Measurements from ENCODE around the gene LGALS3. TPM values are rescaled to one million over a fixed set of nuclear protein-coding genes. Genes with fewer than 3 reads are reported as not detected.

LGALS3 gene
- total RNA-seq (2022; extraction: Qiagen RNA extraction; ENCODE audit: low read depth): 150 to 195 TPM (median 179 TPM) in 5 replicates

GRCh38 chr14:55129086-55129427, at the start of gene LGALS3:
TSS of gene LGALS3 (plus strand) at chr14:55129252. CDS start at chr14:55137374, 8,122 bp downstream.

GRCh38 chr14:55191203-55192053, 62.4 kb downstream of the LGALS3 start, which contains the start of gene DLGAP5:
TSS of gene DLGAP5 (minus strand) at chr14:55191585. CDS start at chr14:55189179, 2,406 bp downstream.

Other genes starting within 250 kb of the LGALS3 start
- gene GCH1, start 226.4 kb upstream of the LGALS3 start, total RNA-seq (2022; extraction: Qiagen RNA extraction; ENCODE audit: low read depth): 1.8 to 3.8 TPM (median 3.4 TPM) in 5 replicates
- 7.7 to 13.5 TPM (median 12.8 TPM) in 5 replicates for gene WDHD1, start 102.2 kb upstream of the LGALS3 start, total RNA-seq (2022; extraction: Qiagen RNA extraction; ENCODE audit: low read depth)
- gene SOCS4, start 102.0 kb upstream of the LGALS3 start, total RNA-seq (2022; extraction: Qiagen RNA extraction; ENCODE audit: low read depth): 4.6 to 9.7 TPM (median 9.1 TPM) in 5 replicates
- gene MAPK1IP1L, start 77.6 kb upstream of the LGALS3 start, total RNA-seq (2022; extraction: Qiagen RNA extraction; ENCODE audit: low read depth): 103 to 120 TPM (median 114 TPM) in 5 replicates
- 19.2 to 42.0 TPM (median 33.7 TPM) in 5 replicates for gene DLGAP5, start 62.3 kb downstream of the LGALS3 start, total RNA-seq (2022; extraction: Qiagen RNA extraction; ENCODE audit: low read depth)
- 10.9 to 16.3 TPM (median 14.8 TPM) in 5 replicates for gene FBXO34, start 142.2 kb downstream of the LGALS3 start, total RNA-seq (2022; extraction: Qiagen RNA extraction; ENCODE audit: low read depth)

Measured in A549 treated with RU486 at 1 μM for 4 hours (cell line).